Breast epithelium (tissue), 3 donors: ENCODE data around the gene VAMP4.

Experiments
- POLR2A ChIP-seq: fragments of 450-650 bp; IDR thresholded peaks from one replicate; pipeline ENCODE4 v1.6.1; 2016; ENCODE audit warnings: antibody characterized with exemption, mild to moderate bottlenecking, moderate library complexity
- POLR2AphosphoS5 ChIP-seq, 3 donors: sonication (generic); formaldehyde crosslinking; IDR thresholded peaks; one replicate each; pipeline ENCODE4 v1.6.1; 2017; ENCODE audit warnings: antibody characterized with exemption in 3 of 3
- TF ChIP-seq, protein P1 (sequence below), 3 donors: fragments of 450-650 bp; IDR thresholded peaks; one replicate each; pipeline ENCODE4 v1.5.1; 2016 to 2017; ENCODE audit warnings: antibody characterized with exemption in 3 of 3, mild to moderate bottlenecking in 3 of 3, moderate library complexity in 3 of 3

DNA sequence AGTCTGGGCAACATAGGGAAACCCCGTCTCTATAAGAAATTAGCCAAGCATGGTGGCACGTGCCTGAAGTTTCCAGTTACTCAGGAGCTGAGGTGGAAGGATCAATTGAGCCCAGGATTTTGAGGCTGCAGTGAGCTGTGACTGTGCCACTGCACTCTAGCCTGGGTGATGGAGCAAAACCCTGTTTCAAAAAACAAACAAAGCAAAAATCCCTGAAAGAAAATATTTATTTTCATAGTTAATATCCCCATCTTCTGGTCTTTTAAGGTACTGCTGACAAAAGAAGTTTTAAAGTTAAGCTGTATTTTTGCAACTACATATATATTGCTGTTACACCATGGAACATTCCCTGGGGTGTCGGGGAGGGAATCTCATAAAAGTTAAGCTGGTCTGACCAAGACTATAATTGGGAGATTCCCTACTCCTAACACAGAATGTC is 26.0 kb downstream of the VAMP4 start:
- TF ChIP-seq, protein P1, sequence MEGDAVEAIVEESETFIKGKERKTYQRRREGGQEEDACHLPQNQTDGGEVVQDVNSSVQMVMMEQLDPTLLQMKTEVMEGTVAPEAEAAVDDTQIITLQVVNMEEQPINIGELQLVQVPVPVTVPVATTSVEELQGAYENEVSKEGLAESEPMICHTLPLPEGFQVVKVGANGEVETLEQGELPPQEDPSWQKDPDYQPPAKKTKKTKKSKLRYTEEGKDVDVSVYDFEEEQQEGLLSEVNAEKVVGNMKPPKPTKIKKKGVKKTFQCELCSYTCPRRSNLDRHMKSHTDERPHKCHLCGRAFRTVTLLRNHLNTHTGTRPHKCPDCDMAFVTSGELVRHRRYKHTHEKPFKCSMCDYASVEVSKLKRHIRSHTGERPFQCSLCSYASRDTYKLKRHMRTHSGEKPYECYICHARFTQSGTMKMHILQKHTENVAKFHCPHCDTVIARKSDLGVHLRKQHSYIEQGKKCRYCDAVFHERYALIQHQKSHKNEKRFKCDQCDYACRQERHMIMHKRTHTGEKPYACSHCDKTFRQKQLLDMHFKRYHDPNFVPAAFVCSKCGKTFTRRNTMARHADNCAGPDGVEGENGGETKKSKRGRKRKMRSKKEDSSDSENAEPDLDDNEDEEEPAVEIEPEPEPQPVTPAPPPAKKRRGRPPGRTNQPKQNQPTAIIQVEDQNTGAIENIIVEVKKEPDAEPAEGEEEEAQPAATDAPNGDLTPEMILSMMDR (IDR thresholded peaks at IDR 0.05): peak in 2 of 3 donors; percentile 33 to 55
- TF ChIP-seq POLR2A (no peak), POLR2AphosphoS5 (IDR thresholded peaks at IDR 0.05) (no peak)
